ENCODE results near the gene NTF3.
"Not testable (repeated sequence)": the region's sequence is repeated elsewhere in the genome, so short reads cannot be mapped to it uniquely, and the experiment has no call there.

The NTF3 gene

GRCh38 chr12:5525783-5526367 is 94.0 kb downstream of the NTF3 start:
- no peak overlapping the region for H3K4me3 ChIP-seq (ENCODE audit: low read depth, low read length)
- DNase-seq (ENCODE audit: low read depth) = no peak
- no peak for TF ChIP-seq CTCF (IDR thresholded peaks at IDR 0.05; ENCODE audit: low read depth, low read length, missing control alignments)
- in situ Hi-C loops (cut with HindIII; ENCODE audit: low sequenced_read_pairs) = no loop called here

- in situ Hi-C loops (cut with HindIII; ENCODE audit: low sequenced_read_pairs) = no loop called here
- TF ChIP-seq CTCF (IDR thresholded peaks at IDR 0.05; ENCODE audit: low read depth, low read length, missing control alignments) = no peak
- no peak for DNase-seq (ENCODE audit: low read depth)
- no peak overlapping the region for H3K4me3 ChIP-seq (ENCODE audit: low read depth, low read length)
These were observed 101.5 kb downstream of the NTF3 start for GRCh38 chr12:5533368-5533767.

GRCh38 chr12:5534426-5535199 is 102.7 kb downstream of the NTF3 start:
- H3K4me3 ChIP-seq (ENCODE audit: low read depth, low read length) = no peak overlapping the region
- no peak for DNase-seq (ENCODE audit: low read depth)
- in situ Hi-C loops (cut with HindIII; ENCODE audit: low sequenced_read_pairs) = no loop called here
- TF ChIP-seq CTCF (IDR thresholded peaks at IDR 0.05; ENCODE audit: low read depth, low read length, missing control alignments) = no peak

GRCh38 chr12:5535541-5535940 is 103.6 kb downstream of the NTF3 start:
- in situ Hi-C loops (cut with HindIII; ENCODE audit: low sequenced_read_pairs) = no loop called here

GRCh38 chr12:5537026-5537615 is 105.2 kb downstream of the NTF3 start:
- in situ Hi-C loops (cut with HindIII; ENCODE audit: low sequenced_read_pairs); DNase-seq (ENCODE audit: low read depth); H3K4me3 ChIP-seq (ENCODE audit: low read depth, low read length): not testable (repeated sequence)

More at GRCh38 chr12:5535541-5535940, 103.6 kb downstream of the NTF3 start:
- no peak overlapping the region for H3K4me3 ChIP-seq (ENCODE audit: low read depth, low read length)
- DNase-seq (ENCODE audit: low read depth) = no peak
- no peak for TF ChIP-seq CTCF (IDR thresholded peaks at IDR 0.05; ENCODE audit: low read depth, low read length, missing control alignments)

- in situ Hi-C loops (cut with HindIII; ENCODE audit: low sequenced_read_pairs) = no loop called here
- no peak overlapping the region for H3K4me3 ChIP-seq (ENCODE audit: low read depth, low read length)
- TF ChIP-seq CTCF (IDR thresholded peaks at IDR 0.05; ENCODE audit: low read depth, low read length, missing control alignments) = no peak
- DNase-seq (ENCODE audit: low read depth) = no peak
These were observed 105.9 kb downstream of the NTF3 start for GRCh38 chr12:5537771-5538170.
